GM19328 (cell line): ENCODE measurements around the gene NR5A1.

Source experiments
- ATAC-seq: cut with Tn5 transposase; IDR thresholded peaks from one replicate; pipeline ENCODE4 v1.9.1; 2021; ENCODE audit warnings: mild to moderate bottlenecking, moderate library complexity; ENCODE audit not compliant: unreplicated experiment

NR5A1 gene

GRCh38 chr9:124485201-124485600 lies 22.0 kb downstream of the NR5A1 start:
- ATAC-seq = no peak

DNA sequence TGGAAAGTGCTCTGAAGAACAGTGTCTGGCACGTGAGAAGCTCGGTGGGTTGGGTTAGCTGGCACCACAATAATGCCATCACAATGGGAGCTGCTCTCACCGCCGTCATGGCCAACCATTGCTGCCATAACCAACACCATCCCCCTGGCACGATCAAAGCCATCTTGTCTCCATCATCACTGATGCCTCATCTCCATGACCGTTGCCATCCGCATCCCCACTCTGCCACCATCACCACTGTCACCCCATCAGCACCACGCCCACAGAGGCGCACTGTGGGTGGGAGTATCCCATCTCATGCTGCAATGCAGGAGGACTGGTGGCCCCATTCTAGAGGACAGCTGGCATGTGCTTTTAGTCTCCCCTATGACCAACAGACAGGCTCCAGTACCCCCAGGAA lies 23.7 kb downstream of the NR5A1 start:
- ATAC-seq = no peak

- ATAC-seq = no peak
Observed at GRCh38 chr9:124482431-124483031, 24.7 kb downstream of the NR5A1 start.

- ATAC-seq = no peak
Observed at GRCh38 chr9:124481115-124481514, 26.1 kb downstream of the NR5A1 start.

DNA sequence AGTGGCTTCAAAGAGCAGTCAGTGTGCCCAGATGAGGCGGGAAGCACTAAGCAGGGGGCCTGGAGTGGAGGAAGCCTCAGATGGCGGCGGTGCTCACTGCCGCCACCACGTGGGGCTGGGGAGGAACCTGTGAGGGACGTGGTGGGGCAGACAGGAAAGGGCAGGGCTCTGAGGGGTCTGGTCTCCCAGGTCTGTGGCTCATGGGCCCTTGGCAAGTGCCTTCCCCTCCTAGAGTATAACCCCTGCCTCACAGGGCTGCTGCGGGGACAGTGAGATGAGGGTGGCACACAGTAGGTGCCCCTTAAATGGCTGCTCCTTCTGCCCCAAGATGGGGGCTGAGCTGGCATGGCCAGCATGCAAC lies 26.6 kb downstream of the NR5A1 start:
- ATAC-seq = no peak

- ATAC-seq = no peak
Observed at GRCh38 chr9:124479947-124480620, 27.1 kb downstream of the NR5A1 start.

GRCh38 chr9:124479371-124479770 lies 27.8 kb downstream of the NR5A1 start:
- ATAC-seq = no peak

- ATAC-seq = no peak
Observed at GRCh38 chr9:124478354-124478753, 28.8 kb downstream of the NR5A1 start.

GRCh38 chr9:124477648-124478285 lies 29.4 kb downstream of the NR5A1 start:
- no peak for ATAC-seq

DNA sequence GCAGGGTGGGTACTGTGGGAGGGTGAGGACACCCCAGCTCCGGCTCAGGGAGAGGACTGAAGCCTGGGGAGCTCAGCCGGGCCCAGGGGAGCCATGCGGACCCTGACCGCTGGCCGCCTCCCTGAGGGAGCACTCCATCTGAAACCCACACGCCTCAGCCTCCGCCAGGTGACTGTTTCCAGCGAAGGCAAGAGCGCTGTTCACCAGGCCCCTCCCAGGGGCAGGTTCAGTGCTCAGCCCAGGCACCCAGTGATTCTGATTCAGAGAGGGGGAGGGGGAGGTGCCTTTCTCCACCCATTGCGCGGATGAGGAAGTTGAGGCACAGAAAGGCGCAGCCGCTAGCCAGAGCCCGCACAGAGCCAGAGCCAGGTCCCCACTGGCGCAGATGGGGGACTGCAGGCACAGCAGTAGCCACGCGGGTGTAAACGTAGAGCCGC lies 30.0 kb downstream of the NR5A1 start:
- ATAC-seq = no peak

- ATAC-seq = no peak
Observed at GRCh38 chr9:124475868-124476690, 31.1 kb downstream of the NR5A1 start.

GRCh38 chr9:124475158-124475867 lies 31.9 kb downstream of the NR5A1 start:
- ATAC-seq = no peak

- no peak for ATAC-seq
Observed at GRCh38 chr9:124474151-124474550, 33.0 kb downstream of the NR5A1 start.

GRCh38 chr9:124473310-124473709 lies 33.9 kb downstream of the NR5A1 start:
- ATAC-seq = no peak

- no peak for ATAC-seq
Observed at GRCh38 chr9:124472770-124473169, 34.4 kb downstream of the NR5A1 start.

DNA sequence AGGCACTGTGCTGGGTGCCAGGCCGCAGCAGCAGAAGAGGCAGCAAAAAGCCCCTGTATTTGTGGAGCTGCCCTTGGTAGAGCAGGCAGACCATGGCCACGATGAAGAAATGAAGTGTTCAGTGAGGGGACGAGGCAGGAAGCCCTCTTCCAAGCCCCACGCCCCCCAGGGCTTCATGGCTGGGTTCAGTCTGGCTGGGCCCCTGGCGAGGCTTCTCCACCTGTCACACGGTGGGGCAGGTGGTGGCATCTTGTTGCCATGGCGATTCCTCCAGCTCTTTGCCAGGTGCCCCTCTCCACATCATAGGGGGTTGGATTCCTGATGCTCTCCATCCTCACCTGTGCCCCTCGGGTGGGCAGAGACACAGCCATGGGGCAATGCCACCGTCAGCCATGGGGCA lies 35.4 kb downstream of the NR5A1 start:
- no peak for ATAC-seq

- no peak for ATAC-seq
Observed at GRCh38 chr9:124470726-124471125, 36.5 kb downstream of the NR5A1 start.

- no peak for ATAC-seq
Observed at GRCh38 chr9:124470306-124470705, 36.9 kb downstream of the NR5A1 start.

DNA sequence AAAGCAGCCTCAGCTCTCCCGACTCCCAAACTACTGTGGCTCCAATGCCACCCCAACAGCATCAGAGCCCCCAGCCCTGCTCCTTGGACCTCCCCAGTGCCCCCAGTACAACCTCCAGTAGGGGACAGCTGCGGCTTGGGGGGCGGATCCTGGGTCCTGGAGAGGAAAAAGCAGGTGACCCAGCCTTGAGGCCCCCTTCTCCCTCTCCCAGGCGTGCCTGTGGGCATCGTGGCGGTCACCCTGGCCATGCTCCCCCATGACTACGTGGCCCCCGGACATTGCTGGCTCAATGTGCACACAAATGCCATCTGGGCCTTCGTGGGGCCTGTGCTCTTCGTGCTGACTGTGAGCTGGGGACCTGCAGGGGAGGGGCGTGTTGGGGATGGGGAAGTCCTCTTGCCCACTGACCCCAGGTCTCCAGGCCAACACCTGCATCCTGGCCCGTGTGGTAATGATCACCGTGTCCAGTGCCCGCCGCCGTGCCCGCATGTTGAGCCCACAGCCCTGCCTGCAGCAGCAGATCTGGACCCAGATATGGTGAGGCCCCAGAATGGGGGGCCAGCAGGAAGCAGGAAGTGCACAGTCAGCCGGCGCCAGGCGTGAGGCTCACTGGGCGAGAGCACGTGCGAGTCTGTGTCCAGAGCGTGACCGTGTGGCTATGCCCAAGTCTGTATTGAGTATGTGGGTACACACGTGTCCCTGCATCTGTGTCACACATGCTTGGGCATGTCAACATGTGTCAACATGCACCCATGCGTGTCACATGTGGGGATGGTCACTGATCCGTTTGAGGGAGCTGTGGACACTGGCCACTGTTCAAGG lies 38.0 kb downstream of the NR5A1 start:
- ATAC-seq = no peak
